ENCODE measurements around the gene POLR3K.

DNA sequence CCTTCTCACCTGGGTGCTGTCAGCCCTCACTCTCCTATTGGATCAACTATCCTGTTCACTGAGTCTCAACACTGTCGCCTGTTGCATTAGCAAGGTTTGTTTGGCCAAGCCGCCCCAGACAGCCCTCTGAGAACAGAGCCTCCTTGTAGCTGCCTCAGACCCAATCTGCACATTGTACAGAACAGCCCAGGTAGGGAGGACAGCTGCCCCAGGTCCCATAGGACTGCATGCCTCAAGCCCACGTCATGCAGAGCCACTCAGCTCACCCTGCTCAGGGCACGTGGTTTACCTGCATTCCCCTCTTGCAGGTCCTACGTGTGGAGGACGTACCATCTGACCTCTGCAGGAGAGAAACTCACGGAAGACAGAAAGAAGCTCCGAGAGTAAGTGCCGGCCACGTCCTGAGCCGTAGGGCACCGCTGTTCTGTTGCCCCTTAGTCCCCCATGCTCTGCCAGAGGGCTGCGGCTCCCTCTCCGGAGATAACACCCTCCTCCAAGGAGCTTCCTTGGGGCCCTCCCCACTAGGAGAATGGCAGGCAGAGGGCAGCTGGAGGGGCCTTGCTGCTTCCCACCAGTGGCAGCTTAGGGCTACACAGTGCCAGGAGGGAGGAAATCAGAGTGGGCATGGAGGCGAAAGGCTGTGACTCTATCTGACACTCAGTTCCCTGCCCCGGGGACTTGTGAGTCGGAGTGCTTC, 3.0 kb upstream of the POLR3K start:
- no peak for TF ChIP-seq POLR2A (IDR thresholded peaks at IDR 0.05)
- TF ChIP-seq, protein P1, sequence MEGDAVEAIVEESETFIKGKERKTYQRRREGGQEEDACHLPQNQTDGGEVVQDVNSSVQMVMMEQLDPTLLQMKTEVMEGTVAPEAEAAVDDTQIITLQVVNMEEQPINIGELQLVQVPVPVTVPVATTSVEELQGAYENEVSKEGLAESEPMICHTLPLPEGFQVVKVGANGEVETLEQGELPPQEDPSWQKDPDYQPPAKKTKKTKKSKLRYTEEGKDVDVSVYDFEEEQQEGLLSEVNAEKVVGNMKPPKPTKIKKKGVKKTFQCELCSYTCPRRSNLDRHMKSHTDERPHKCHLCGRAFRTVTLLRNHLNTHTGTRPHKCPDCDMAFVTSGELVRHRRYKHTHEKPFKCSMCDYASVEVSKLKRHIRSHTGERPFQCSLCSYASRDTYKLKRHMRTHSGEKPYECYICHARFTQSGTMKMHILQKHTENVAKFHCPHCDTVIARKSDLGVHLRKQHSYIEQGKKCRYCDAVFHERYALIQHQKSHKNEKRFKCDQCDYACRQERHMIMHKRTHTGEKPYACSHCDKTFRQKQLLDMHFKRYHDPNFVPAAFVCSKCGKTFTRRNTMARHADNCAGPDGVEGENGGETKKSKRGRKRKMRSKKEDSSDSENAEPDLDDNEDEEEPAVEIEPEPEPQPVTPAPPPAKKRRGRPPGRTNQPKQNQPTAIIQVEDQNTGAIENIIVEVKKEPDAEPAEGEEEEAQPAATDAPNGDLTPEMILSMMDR (IDR thresholded peaks at IDR 0.05), result no peak
- TF ChIP-seq EP300 (IDR thresholded peaks at IDR 0.05), result no peak

Data from upper lobe of left lung (tissue), 4 donors.